ENCODE data around the gene KEL.

The KEL gene

GRCh38 chr7:142960955-142961512 is 1.1 kb downstream of the KEL start:
- DNase-seq (ENCODE audit: low read depth, low spot score), result no peak

GRCh38 chr7:142959202-142959601 is 3.0 kb downstream of the KEL start:
- no peak for DNase-seq (ENCODE audit: low read depth, low spot score)

GRCh38 chr7:142957723-142958122 is 4.4 kb downstream of the KEL start:
- no peak for DNase-seq (ENCODE audit: low read depth, low spot score)

GRCh38 chr7:142956951-142957623 is 5.1 kb downstream of the KEL start:
- DNase-seq (ENCODE audit: low read depth, low spot score), result no peak

GRCh38 chr7:142954680-142955268 is 7.4 kb downstream of the KEL start:
- DNase-seq (ENCODE audit: low read depth, low spot score), result no peak

- DNase-seq (ENCODE audit: low read depth, low spot score), result no peak
These were observed 11.9 kb downstream of the KEL start for GRCh38 chr7:142950235-142950634.

GRCh38 chr7:142948603-142949002 is 13.6 kb downstream of the KEL start:
- DNase-seq (ENCODE audit: low read depth, low spot score), result no peak

GRCh38 chr7:142945001-142945400 is 17.2 kb downstream of the KEL start:
- DNase-seq (ENCODE audit: low read depth, low spot score), result no peak

- no peak for DNase-seq (ENCODE audit: low read depth, low spot score)
These were observed 18.4 kb downstream of the KEL start for GRCh38 chr7:142943706-142944268.

GRCh38 chr7:142942746-142943145 is 19.4 kb downstream of the KEL start:
- DNase-seq (ENCODE audit: low read depth, low spot score), result no peak

- DNase-seq (ENCODE audit: low read depth, low spot score), result no peak
These were observed 20.6 kb downstream of the KEL start for GRCh38 chr7:142941541-142941940.

GRCh38 chr7:142940966-142941535 is 21.1 kb downstream of the KEL start:
- DNase-seq (ENCODE audit: low read depth, low spot score), result no peak

- DNase-seq (ENCODE audit: low read depth, low spot score), result no peak
These were observed 22.8 kb downstream of the KEL start, which contains the start of gene LLCFC1 for GRCh38 chr7:142939226-142939910. Gene LLCFC1 (plus strand): TSS chr7:142939484. CDS start chr7:142939622, 138 bp downstream.

- no peak for DNase-seq (ENCODE audit: low read depth, low spot score)
These were observed 23.6 kb downstream of the KEL start for GRCh38 chr7:142938611-142939010.

GRCh38 chr7:142935941-142936565 is 26.1 kb downstream of the KEL start:
- DNase-seq (ENCODE audit: low read depth, low spot score), result no peak

GRCh38 chr7:142934056-142934455 is 28.1 kb downstream of the KEL start:
- DNase-seq (ENCODE audit: low read depth, low spot score), result no peak

GRCh38 chr7:142933624-142934023 is 28.5 kb downstream of the KEL start, which contains the start of gene TRPV5:
Gene TRPV5 (minus strand): TSS chr7:142933746. CDS start chr7:142933459, 287 bp downstream.
- no peak for DNase-seq (ENCODE audit: low read depth, low spot score)

- DNase-seq (ENCODE audit: low read depth, low spot score), result no peak
These were observed 29.1 kb downstream of the KEL start for GRCh38 chr7:142933092-142933475.

- no peak for DNase-seq (ENCODE audit: low read depth, low spot score)
These were observed 29.6 kb downstream of the KEL start for GRCh38 chr7:142932386-142933091.

- DNase-seq (ENCODE audit: low read depth, low spot score), result no peak
These were observed 31.9 kb downstream of the KEL start for GRCh38 chr7:142930126-142930730.

All from activated naive CD8-positive, alpha-beta T cell treated with anti-CD3 and anti-CD28 coated beads, Interleukin-2, amount 50 U/mL, for 16 hours (primary cell).